Measurements from ENCODE around the gene ILRUN.

DNA sequence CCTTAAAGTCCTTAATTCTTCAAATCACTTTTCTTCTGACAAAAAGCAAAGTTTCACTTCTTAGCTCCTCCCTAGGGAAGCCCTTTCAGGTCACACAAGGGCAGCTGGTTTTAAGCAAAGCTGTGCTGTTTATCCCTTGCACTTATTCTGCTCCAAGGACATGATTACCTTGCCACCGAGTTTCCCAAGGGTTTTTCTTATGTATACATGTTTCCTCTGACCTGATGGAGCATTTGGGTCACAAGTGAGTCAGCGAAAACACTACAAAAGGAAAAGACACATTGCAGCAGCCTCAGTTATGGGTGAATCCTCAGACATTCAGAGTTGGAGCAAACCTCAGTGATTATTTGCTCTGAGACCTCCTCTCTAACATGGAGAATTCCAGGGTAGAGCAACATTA, 26.6 kb upstream of the ILRUN start:
- TF ChIP-seq, protein P1, sequence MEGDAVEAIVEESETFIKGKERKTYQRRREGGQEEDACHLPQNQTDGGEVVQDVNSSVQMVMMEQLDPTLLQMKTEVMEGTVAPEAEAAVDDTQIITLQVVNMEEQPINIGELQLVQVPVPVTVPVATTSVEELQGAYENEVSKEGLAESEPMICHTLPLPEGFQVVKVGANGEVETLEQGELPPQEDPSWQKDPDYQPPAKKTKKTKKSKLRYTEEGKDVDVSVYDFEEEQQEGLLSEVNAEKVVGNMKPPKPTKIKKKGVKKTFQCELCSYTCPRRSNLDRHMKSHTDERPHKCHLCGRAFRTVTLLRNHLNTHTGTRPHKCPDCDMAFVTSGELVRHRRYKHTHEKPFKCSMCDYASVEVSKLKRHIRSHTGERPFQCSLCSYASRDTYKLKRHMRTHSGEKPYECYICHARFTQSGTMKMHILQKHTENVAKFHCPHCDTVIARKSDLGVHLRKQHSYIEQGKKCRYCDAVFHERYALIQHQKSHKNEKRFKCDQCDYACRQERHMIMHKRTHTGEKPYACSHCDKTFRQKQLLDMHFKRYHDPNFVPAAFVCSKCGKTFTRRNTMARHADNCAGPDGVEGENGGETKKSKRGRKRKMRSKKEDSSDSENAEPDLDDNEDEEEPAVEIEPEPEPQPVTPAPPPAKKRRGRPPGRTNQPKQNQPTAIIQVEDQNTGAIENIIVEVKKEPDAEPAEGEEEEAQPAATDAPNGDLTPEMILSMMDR (IDR thresholded peaks at IDR 0.05) = no peak
- TF ChIP-seq POLR2AphosphoS5 (IDR thresholded peaks at IDR 0.05; ENCODE audit: low read depth, low read length) = no peak
- TF ChIP-seq, protein P2, sequence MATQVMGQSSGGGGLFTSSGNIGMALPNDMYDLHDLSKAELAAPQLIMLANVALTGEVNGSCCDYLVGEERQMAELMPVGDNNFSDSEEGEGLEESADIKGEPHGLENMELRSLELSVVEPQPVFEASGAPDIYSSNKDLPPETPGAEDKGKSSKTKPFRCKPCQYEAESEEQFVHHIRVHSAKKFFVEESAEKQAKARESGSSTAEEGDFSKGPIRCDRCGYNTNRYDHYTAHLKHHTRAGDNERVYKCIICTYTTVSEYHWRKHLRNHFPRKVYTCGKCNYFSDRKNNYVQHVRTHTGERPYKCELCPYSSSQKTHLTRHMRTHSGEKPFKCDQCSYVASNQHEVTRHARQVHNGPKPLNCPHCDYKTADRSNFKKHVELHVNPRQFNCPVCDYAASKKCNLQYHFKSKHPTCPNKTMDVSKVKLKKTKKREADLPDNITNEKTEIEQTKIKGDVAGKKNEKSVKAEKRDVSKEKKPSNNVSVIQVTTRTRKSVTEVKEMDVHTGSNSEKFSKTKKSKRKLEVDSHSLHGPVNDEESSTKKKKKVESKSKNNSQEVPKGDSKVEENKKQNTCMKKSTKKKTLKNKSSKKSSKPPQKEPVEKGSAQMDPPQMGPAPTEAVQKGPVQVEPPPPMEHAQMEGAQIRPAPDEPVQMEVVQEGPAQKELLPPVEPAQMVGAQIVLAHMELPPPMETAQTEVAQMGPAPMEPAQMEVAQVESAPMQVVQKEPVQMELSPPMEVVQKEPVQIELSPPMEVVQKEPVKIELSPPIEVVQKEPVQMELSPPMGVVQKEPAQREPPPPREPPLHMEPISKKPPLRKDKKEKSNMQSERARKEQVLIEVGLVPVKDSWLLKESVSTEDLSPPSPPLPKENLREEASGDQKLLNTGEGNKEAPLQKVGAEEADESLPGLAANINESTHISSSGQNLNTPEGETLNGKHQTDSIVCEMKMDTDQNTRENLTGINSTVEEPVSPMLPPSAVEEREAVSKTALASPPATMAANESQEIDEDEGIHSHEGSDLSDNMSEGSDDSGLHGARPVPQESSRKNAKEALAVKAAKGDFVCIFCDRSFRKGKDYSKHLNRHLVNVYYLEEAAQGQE (IDR thresholded peaks at IDR 0.05; ENCODE audit: insufficient read depth in 1 of 2, low read depth in 2 of 2, low read length in 1 of 2) = no peak
- no peak for TF ChIP-seq TCF7L2 (IDR thresholded peaks at IDR 0.05; ENCODE audit: low read depth, low read length)

Measured in Panc1 (cell line).